CD4-positive, alpha-beta T cell treated with Interleukin-15 for 4 hours (primary cell): Measurements from ENCODE around the gene APC2.
"Not testable (repeated sequence)": the region's sequence is repeated elsewhere in the genome, so short reads cannot be mapped to it uniquely, and the experiment has no call there.

ENCODE experiments used
- DNase-seq: peaks from one replicate; pipeline ENCODE4 v3.0.0-alpha.2; 2020; ENCODE audit warnings: low spot score

APC2 gene

GRCh38 chr19:1412995-1413800 is 36.7 kb upstream of the APC2 start:
- no peak for DNase-seq

GRCh38 chr19:1416014-1416841 is 33.7 kb upstream of the APC2 start:
- DNase-seq, result no peak

GRCh38 chr19:1417145-1417544 is 32.8 kb upstream of the APC2 start:
- no peak for DNase-seq

GRCh38 chr19:1417681-1418495 is 32.0 kb upstream of the APC2 start:
- DNase-seq, result no peak

GRCh38 chr19:1418496-1418775 is 31.5 kb upstream of the APC2 start:
- DNase-seq, result no peak

GRCh38 chr19:1418951-1419738 is 30.8 kb upstream of the APC2 start:
- DNase-seq, result no peak

GRCh38 chr19:1420085-1420484 is 29.8 kb upstream of the APC2 start:
- not testable (repeated sequence) for DNase-seq

- no peak for DNase-seq
These were observed 29.3 kb upstream of the APC2 start for GRCh38 chr19:1420590-1420989.

GRCh38 chr19:1421218-1421957 is 28.5 kb upstream of the APC2 start:
- DNase-seq, result no peak

- no peak for DNase-seq
These were observed 28.0 kb upstream of the APC2 start for GRCh38 chr19:1421958-1422305.

- no peak for DNase-seq
These were observed 27.6 kb upstream of the APC2 start for GRCh38 chr19:1422360-1422759.

GRCh38 chr19:1422943-1423342 is 27.0 kb upstream of the APC2 start:
- no peak for DNase-seq

GRCh38 chr19:1423436-1424191 is 26.3 kb upstream of the APC2 start:
- no peak for DNase-seq

GRCh38 chr19:1424192-1424955 is 25.5 kb upstream of the APC2 start:
- no peak for DNase-seq

- DNase-seq, result no peak
These were observed 24.7 kb upstream of the APC2 start for GRCh38 chr19:1425102-1425837.

- DNase-seq, result no peak
These were observed 24.0 kb upstream of the APC2 start for GRCh38 chr19:1425902-1426301.

GRCh38 chr19:1426736-1427135 is 23.2 kb upstream of the APC2 start:
- DNase-seq, result no peak

- no peak for DNase-seq
These were observed 22.6 kb upstream of the APC2 start for GRCh38 chr19:1427221-1427920.
